GM19035 (cell line): ENCODE results near the gene CALN1.

Experiments used
- ATAC-seq: cut with Tn5 transposase; IDR thresholded peaks from one replicate; pipeline ENCODE4 v1.9.1; 2021; ENCODE audit not compliant: unreplicated experiment

Gene CALN1

DNA sequence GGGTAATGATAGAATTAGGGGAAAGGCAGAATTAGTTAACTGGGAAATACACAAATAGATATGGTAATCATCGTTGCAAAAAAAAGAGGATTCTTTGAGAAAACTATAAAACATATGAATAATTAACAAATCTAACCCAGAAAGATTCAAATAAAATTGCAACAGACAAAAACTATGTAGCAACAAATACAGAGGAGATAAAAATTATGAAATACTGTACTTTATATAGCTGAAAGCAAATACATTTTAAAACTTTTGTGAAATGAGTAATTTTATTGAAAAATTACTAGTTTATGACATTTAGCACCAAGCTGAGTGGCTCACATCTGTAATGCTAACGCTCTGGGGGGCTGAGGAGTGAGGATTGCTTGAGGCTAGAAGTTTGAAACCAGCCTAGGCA, 356.7 kb downstream of the CALN1 start:
- no peak for ATAC-seq

GRCh38 chr7:72053292-72053691, 358.8 kb downstream of the CALN1 start:
- ATAC-seq, result no peak

- no peak for ATAC-seq
These were observed 363.7 kb downstream of the CALN1 start for GRCh38 chr7:72048420-72048819.

GRCh38 chr7:72042855-72043254, 369.3 kb downstream of the CALN1 start:
- ATAC-seq, result no peak

DNA sequence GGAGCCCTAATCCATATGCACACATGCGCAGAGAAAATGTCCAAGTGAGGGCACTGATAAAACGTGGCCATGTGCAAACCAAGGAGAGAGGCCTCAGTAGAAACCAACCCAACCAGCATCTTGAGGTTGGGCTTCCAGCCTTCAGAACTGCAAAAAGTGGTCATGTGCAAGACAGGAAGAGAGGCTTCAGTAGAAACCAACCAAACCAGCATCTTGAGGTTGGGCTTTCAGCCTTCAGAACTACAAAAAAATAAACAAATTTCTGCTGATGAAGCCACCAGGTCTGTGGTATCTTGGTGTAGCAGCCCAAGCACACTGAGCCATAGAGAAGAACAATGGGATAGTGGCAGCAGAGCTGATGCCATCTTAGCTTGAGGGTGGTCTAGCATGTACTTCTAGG, 371.5 kb downstream of the CALN1 start:
- ATAC-seq, result no peak

GRCh38 chr7:72039460-72039859, 372.7 kb downstream of the CALN1 start:
- no peak for ATAC-seq

DNA sequence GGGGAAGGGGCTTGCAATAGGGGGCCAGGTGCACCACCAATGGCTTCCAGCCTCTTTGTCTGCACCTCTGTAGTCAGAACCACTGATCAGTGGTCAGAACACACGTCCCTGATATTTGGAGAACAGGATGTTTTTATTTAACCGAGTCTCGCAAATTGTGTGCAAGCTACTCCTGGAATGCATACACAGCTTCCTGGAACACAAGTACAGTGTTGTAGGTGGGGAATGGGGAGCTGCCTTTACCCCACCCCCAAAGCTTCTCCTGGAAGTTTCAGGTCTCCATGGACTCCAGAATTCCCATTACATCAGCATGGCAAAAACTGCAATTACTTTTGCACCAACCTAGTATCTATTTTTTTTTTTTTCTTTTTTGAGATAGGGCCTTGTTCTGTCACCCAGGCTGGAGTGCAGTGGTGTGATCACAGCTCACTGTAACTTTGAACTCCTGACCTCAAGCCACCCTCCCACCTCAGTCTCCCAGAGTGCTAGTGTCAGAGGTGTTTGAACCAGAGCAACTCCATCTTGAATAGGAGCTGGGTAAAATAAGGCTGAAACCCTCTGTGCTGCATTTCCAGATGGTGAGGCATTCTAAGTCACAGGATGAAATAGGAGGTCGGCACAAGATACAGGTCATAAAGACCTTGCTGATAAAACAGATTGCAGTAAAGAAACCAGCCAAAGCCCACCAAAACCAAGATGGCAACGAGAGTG, 374.0 kb downstream of the CALN1 start:
- ATAC-seq, result no peak

GRCh38 chr7:72037516-72037915, 374.6 kb downstream of the CALN1 start:
- no peak for ATAC-seq

- ATAC-seq, result no peak
These were observed 376.9 kb downstream of the CALN1 start for GRCh38 chr7:72035266-72035665.

GRCh38 chr7:72032934-72033333, 379.2 kb downstream of the CALN1 start:
- no peak for ATAC-seq

DNA sequence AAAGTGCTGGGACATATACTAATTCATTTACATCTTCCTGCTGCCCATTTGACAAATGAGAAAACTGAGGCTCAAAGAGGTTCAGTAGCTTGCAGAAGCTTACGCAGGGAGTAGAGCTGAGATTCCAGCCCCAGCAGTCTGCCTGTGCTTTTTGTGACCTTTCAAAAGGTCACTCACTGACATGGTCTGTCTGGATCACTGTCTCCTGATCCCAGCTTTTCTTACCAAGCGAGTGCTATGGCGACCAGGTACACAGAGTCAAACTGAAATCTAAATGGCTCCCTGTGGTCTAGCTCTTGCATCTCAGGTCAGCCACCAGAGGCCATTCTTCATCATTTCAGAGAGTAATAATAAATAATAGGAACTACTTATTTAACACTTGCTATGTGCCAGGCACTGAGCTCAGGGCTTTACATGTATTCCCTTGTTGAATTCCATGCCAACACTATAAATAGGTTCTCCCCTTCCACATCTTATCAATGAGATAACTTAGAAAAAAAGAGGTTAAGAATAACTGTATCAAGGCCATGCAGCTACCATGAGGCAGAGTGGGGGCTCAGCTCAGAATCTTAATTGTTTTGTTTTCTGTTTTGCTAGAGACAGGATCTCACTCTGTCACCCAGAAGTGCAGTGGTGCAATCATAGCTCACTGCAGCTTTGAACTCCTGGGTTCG, 381.0 kb downstream of the CALN1 start:
- no peak for ATAC-seq

DNA sequence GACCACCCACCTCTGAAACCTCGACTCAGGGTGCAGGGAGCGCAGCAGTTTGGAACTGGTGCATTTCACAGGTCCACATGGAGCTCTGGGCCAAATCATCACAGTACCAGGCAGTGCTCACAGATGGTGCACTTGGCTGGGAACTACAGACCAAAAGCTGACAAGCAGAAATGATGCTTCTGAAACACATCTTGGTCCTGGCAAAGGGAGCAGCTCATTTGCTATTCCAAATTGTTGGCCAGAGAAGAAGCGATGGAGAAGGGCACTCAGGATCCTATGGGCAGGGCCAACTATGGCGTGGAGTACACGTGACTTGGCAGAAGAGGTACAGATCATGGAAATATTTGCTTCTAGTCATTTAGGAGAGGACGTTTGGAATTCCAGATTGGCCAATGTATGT, 383.9 kb downstream of the CALN1 start:
- ATAC-seq, result no peak

- no peak for ATAC-seq
These were observed 386.7 kb downstream of the CALN1 start for GRCh38 chr7:72025381-72025960.

GRCh38 chr7:72023926-72024325, 388.2 kb downstream of the CALN1 start:
- no peak for ATAC-seq

GRCh38 chr7:72021716-72022115, 390.4 kb downstream of the CALN1 start:
- no peak for ATAC-seq

- ATAC-seq, result no peak
These were observed 391.8 kb downstream of the CALN1 start for GRCh38 chr7:72020311-72020710.

GRCh38 chr7:72019436-72019835, 392.7 kb downstream of the CALN1 start:
- no peak for ATAC-seq

DNA sequence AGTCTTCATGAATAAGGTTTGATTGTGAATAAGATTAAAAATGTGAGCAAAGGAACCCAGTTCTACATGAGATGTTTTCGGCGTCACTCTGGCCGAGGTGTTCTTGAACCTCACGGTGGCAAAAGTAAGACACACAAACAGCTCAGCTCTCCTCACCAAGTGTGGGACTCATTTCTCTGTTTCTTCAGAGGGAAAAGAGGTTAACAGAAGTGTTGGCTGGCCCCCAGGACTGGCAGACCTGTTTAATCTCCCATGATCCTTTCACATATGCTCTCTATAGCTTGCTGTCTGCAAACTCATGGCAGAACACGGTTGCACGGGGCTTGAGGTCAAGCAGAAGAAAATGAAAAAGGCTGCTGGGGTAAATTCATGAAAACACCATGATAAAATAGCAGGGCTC, 394.4 kb downstream of the CALN1 start:
- no peak for ATAC-seq

GRCh38 chr7:72016574-72016973, 395.6 kb downstream of the CALN1 start:
- no peak for ATAC-seq

- no peak for ATAC-seq
These were observed 397.0 kb downstream of the CALN1 start for GRCh38 chr7:72015136-72015535.

DNA sequence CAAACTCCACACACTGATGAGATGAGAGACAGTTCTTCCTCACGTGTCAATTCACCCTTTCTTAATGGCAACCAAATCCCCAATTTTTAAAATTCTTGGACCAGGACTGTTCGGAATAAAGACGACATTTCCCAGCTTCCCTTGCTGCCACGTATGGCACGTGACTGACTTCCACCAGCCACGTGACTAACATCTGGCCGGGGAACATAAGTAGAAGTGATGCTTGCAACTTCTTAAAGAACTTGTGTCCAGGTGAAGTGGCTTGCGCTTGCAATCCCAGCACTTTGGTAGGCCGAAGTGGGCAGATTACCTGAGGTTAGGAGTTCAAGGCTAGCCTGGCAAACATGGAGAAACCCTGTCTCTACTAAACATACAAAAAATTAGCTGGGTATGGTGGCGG, 405.1 kb downstream of the CALN1 start:
- no peak for ATAC-seq

DNA sequence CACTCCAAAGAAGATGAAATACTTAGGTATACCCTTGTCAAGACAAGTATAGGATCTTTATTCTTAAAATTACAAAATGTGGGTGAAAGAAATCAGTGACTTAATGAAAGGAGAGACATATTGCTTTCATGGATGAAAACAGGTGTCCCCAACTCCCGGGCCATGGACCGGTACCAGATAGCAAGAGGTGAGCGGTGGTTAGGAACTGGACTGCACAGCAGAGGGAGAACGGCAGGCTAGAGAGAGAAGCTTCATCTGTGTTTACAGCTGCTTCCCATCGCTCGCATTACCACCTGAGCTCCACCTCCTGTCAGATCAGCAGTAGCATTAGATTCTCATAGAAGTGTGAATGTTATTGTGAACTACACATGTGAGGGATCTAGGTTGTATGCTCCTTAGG, 408.9 kb downstream of the CALN1 start:
- ATAC-seq, result no peak
